Measurements from ENCODE around the gene FIGN. TPM values are rescaled to one million over a fixed set of nuclear protein-coding genes. Genes with fewer than 3 reads are reported as not detected.
A peak's percentile ranks its signal among the peaks of the same experiment; 100 is the strongest.

FIGN gene
- total RNA-seq, 3 donors from 2014 or later: 2.6 to 13.9 (median 5.0) TPM

DNA sequence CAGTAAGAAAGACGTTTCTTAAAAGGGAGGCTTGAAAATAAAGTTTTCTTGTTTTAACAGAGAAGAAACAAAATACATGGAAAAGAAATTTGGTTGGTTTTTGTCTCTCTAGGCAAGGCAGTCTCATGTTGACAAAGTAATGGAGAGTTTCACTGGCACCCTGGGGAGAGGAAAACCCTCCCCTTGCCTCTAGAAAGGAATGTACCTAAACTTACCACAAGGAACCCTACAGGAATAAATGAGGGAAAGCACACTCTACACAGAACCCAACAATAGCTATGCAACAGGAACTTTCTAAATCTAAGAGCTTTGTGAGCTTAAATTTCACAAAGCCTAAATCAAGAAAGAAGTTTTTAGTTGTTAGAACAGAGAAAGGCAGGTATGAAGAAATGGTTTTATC lies 37.0 kb downstream of the FIGN start:
- H3K9me3 ChIP-seq: no peaks in the 10 kb centered on the region
- TF ChIP-seq, protein P1, sequence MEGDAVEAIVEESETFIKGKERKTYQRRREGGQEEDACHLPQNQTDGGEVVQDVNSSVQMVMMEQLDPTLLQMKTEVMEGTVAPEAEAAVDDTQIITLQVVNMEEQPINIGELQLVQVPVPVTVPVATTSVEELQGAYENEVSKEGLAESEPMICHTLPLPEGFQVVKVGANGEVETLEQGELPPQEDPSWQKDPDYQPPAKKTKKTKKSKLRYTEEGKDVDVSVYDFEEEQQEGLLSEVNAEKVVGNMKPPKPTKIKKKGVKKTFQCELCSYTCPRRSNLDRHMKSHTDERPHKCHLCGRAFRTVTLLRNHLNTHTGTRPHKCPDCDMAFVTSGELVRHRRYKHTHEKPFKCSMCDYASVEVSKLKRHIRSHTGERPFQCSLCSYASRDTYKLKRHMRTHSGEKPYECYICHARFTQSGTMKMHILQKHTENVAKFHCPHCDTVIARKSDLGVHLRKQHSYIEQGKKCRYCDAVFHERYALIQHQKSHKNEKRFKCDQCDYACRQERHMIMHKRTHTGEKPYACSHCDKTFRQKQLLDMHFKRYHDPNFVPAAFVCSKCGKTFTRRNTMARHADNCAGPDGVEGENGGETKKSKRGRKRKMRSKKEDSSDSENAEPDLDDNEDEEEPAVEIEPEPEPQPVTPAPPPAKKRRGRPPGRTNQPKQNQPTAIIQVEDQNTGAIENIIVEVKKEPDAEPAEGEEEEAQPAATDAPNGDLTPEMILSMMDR (IDR thresholded peaks at IDR 0.05): no peak
- TF ChIP-seq POLR2AphosphoS5 (IDR thresholded peaks at IDR 0.05) (no peak), POLR2A (IDR thresholded peaks at IDR 0.05) (no peak)
- no peaks in the 10 kb centered on the region for H3K36me3 ChIP-seq
- intact Hi-C loops (cut with DNase I; ENCODE audit: low total_unique reads): no loop called here
- H3K4me3 ChIP-seq: no peak overlapping the region
- H3K27ac ChIP-seq: peak overlapping the region in 1 of 2 donors; percentile 51
- no peaks in the 10 kb centered on the region for H3K27me3 ChIP-seq
- no peak for DNase-seq (ENCODE audit: low spot score in 2 of 2)
- H3K4me1 ChIP-seq: no peaks in the 10 kb centered on the region

DNA sequence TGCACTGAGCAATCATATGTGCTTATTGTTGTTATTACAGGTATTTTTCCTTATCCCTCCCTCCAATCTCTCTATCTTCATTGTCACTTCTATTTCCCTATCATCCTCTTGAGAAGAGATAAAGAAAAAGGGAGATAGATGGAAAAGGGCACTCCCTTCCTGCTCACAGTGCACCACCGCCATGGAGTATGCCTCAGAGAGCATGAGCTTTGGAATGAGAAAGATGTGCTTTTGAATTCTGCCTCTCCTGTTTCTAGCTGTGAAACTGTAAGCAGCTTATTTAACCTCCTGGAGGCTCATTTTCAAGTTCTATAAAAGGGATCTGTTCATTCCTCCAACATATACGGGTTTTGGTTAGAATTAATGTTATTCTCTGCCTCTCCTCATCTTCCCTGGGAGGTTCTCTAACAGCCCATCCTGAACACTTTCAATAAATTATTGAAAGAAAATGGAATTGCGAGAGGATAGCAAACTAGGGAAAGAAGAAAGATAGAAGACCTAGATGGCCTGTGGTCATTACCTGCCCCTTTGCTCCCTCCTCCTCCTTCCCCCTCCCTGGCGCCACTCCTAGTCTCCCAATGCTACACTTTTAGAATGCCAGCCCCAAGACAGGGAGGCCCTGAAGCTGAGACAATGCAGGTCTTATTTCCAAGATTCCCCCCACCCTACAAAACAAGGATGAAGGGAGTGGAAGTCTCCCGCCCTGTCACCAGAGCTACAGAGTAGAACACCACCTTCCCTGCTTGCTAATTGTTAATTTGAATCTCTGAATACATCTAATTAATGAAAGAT lies 37.8 kb downstream of the FIGN start:
- Histone ChIP-seq H3K27ac (peak overlapping the region in 1 of 2 donors; percentile 51), H3K36me3 (no peaks in the 10 kb centered on the region), H3K4me1 (no peaks in the 10 kb centered on the region), H3K9me3 (no peaks in the 10 kb centered on the region), H3K4me3 (no peak overlapping the region), H3K27me3 (no peaks in the 10 kb centered on the region)
- DNase-seq (ENCODE audit: low spot score in 2 of 2): no peak
- intact Hi-C loops (cut with DNase I; ENCODE audit: low total_unique reads): no loop called here
- TF ChIP-seq, protein P1 (IDR thresholded peaks at IDR 0.05): no peak
- TF ChIP-seq POLR2AphosphoS5 (IDR thresholded peaks at IDR 0.05): no peak
- TF ChIP-seq POLR2A (IDR thresholded peaks at IDR 0.05): no peak

DNA sequence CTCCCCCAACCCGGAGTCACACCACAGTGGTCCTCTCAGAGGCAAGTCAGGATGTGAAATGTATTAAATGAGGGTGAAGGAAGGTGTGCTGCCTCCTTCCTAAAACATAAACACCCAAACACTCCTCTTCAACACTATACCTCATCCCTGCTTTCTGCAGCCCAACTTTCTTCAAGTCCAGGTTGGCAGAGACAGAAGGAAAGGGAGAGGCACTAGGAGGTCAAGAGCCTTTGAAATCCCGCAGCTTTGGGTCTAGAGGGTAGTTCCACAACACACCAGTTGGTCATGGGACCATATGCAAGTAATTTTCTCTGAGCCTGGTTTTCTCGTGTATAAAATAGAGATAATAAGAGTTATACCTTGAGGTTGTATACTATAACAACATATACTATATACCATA lies 38.4 kb downstream of the FIGN start:
- Histone ChIP-seq H3K4me3 (no peak overlapping the region), H3K9me3 (no peaks in the 10 kb centered on the region), H3K36me3 (no peaks in the 10 kb centered on the region), H3K4me1 (no peaks in the 10 kb centered on the region), H3K27ac (no peak overlapping the region), H3K27me3 (no peaks in the 10 kb centered on the region)
- DNase-seq (ENCODE audit: low spot score in 2 of 2): no peak
- TF ChIP-seq, protein P1 (IDR thresholded peaks at IDR 0.05): no peak
- TF ChIP-seq POLR2A (IDR thresholded peaks at IDR 0.05) (no peak), POLR2AphosphoS5 (IDR thresholded peaks at IDR 0.05) (no peak)
- intact Hi-C loops (cut with DNase I; ENCODE audit: low total_unique reads): no loop called here

DNA sequence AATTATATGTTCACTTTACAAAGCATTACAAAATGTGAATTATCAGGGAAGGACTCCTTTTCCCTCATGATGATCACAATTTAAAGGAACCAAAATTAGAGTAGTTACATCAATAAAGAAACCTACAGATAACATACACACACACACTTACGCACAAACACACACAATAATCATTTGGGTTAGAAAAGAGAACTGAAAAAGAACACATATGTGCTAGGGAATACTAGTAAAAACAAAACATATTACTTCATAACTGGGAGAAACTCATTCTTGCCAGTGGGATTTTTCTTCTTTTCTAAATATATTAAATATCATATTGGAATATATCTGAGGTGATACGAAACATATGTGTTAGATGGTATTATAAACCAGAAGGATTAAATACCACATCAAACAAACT lies 42.3 kb downstream of the FIGN start:
- no peak overlapping the region for H3K4me3 ChIP-seq
- TF ChIP-seq, protein P1 (IDR thresholded peaks at IDR 0.05): no peak
- no peak for TF ChIP-seq POLR2AphosphoS5 (IDR thresholded peaks at IDR 0.05)
- no peak for DNase-seq (ENCODE audit: low spot score in 2 of 2)
- H3K9me3 ChIP-seq: no peaks in the 10 kb centered on the region
- no peaks in the 10 kb centered on the region for H3K36me3 ChIP-seq
- H3K27ac ChIP-seq: no peak overlapping the region
- H3K27me3 ChIP-seq: no peaks in the 10 kb centered on the region
- intact Hi-C loops (cut with DNase I; ENCODE audit: low total_unique reads): no loop called here
- H3K4me1 ChIP-seq: no peaks in the 10 kb centered on the region

DNA sequence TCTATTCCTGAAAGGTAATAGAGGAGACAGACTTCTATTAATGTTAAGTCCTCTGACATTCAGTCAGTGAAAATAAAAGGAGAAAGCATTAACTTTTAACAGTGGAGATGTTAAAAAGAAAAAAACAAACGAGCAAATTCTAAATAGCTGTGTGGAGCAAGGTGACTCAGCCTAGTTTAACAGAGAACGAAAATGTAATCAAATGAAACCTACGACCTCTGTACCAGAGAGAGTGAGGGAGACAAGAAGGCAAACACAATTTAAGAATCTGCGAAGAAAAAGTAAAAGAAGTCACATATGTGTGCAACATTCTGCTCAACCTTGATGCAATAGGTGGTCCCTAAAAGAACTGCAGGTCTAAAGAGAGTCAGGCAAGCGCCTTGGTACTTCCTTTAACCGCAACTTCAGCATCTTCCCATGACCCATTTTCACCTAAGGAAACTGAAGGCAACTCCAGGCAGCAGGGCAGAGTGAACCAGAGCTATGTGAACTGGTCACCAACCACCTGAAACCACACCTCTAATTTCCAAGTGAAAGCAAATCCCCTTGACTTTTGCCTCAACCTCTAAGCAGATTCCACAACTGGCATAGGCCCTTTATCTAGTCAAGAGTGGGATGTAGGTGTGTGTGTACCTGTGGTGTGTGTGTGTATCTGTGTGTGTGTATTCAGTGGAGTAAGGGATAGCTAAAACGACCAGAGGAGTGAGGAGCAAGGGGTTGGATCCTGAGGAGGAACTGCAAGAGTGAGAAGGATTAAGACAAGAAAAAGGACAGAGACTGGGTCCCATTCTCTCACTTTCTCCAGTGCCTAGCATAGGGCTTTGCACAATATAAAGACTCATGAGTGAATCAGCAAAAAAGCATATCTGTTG lies 43.0 kb downstream of the FIGN start:
- Histone ChIP-seq H3K27ac (no peak overlapping the region), H3K36me3 (no peaks in the 10 kb centered on the region)

More for the DNA sequence above, 43.0 kb downstream of the FIGN start:
- no peak overlapping the region for H3K4me3 ChIP-seq
- H3K4me1 ChIP-seq: no peaks in the 10 kb centered on the region
- no peaks in the 10 kb centered on the region for H3K9me3 ChIP-seq
- no peak for DNase-seq (ENCODE audit: low spot score in 2 of 2)
- TF ChIP-seq, protein P1 (IDR thresholded peaks at IDR 0.05): no peak
- TF ChIP-seq POLR2A (IDR thresholded peaks at IDR 0.05) (no peak), POLR2AphosphoS5 (IDR thresholded peaks at IDR 0.05) (no peak)
- intact Hi-C loops (cut with DNase I; ENCODE audit: low total_unique reads): no loop called here
- no peaks in the 10 kb centered on the region for H3K27me3 ChIP-seq

Data from breast epithelium (tissue), 4 donors.